K562 (cell line): Measurements from ENCODE around the gene ZFP37. TPM values are rescaled to one million over a fixed set of nuclear protein-coding genes. Genes with fewer than 3 reads are reported as not detected.
A peak's percentile ranks its signal among the peaks of the same experiment; 100 is the strongest.

Experiments used
- ATAC-seq: fragments of 200-7000 bp; cut with Tn5 transposase; 3 replicates; pipeline ENCODE4 v1.9.1; 2020; ENCODE audit warnings: moderate library complexity
- BruUV-seq: library from RNA; stranded (reverse); fragments of 400-500 nt; replicated peaks from 2 replicates; lab custom pipeline; 2021; lab: Mats Ljungman, UMichigan
- CTCF ChIA-PET: fragments of 300-600 bp; formaldehyde crosslinking; extraction: SDS; loops from one replicate; lab custom pipeline; 2021; ENCODE audit warnings: low intra/inter-chr PET ratio; lab: Yijun Ruan, JAX
- POLR2A ChIA-PET: fragments of 300-600, 350-650 bp; sonication (Branson Sonifier 250); formaldehyde crosslinking; extraction: SDS; loops from one replicate; lab custom pipeline; 2021; ENCODE audit warnings: antibody characterized with exemption, inconsistent platforms; lab: Yijun Ruan, JAX
- DNase-seq, 4 experiments: peaks; one replicate each; pipeline versions ENCODE4 v3.0.0 to v3.0.0-alpha.2; 2011 to 2018; ENCODE audit warnings: low spot score in 3 of 4, mixed read lengths in 3 of 4; ENCODE audit errors: extremely low read depth in 1 of 4
- FAIRE-seq: peaks from 2 replicates; lab custom pipeline; 2011; peaks lifted over from hg19 to GRCh38; lab: Jason Lieb, UNC
- H2AFZ ChIP-seq: 2 replicates; pipeline ENCODE4 v1.6.0; 2011; ENCODE audit warnings: low read depth, low read length, control low read depth, inconsistent platforms
- H3K27ac ChIP-seq: fragments of 200-600 bp; 3 replicates; pipeline ENCODE4 v1.8.0; 2011; ENCODE audit warnings: low read depth, mild to moderate bottlenecking, control low read depth, inconsistent platforms, low read length, moderate library complexity, mixed read lengths; ENCODE audit errors: extremely low read depth
- H3K27me3 ChIP-seq, 2 experiments: fragments of 300-600 bp in 1 of 2; 2 replicates in 1 of 2; 3 replicates in 1 of 2; pipeline versions ENCODE4 v1.6.0 to v1.8.0; 2011; ENCODE audit warnings: inconsistent platforms in 2 of 2, low read length in 2 of 2, mild to moderate bottlenecking in 1 of 2, mixed read lengths in 1 of 2, moderate library complexity in 1 of 2; ENCODE audit not compliant: control insufficient read depth in 2 of 2, insufficient read depth in 2 of 2
- H3K36me3 ChIP-seq: fragments of 300-600 bp; 3 replicates; pipeline ENCODE4 v1.8.0; 2011; ENCODE audit warnings: mild to moderate bottlenecking, low read length, inconsistent platforms; ENCODE audit not compliant: control insufficient read depth, insufficient read depth
- H3K4me1 ChIP-seq, 2 experiments: fragments of 200-600 bp in 1 of 2; replicated peaks in 1 of 2; 2 replicates in 1 of 2; 3 replicates in 1 of 2; pipeline versions ENCODE4 v1.5.1 to v1.8.0; 2011; ENCODE audit warnings: inconsistent platforms in 2 of 2, low read length in 2 of 2, mild to moderate bottlenecking in 1 of 2, mixed read lengths in 1 of 2, moderate library complexity in 1 of 2; ENCODE audit not compliant: control insufficient read depth in 2 of 2, insufficient read depth in 2 of 2
- H3K4me2 ChIP-seq: 2 replicates; pipeline ENCODE4 v1.6.1; 2011; ENCODE audit warnings: low read length, control low read depth, inconsistent platforms, mixed read lengths; ENCODE audit not compliant: insufficient read depth
- H3K4me3 ChIP-seq: fragments of 200-600 bp; sonication (generic), shearing (Covaris generic); 2 replicates; pipeline ENCODE4 v1.5.1; 2016; ENCODE audit warnings: control low read depth, inconsistent platforms
- H3K79me2 ChIP-seq: fragments of 200-600 bp; 3 replicates; pipeline ENCODE4 v1.8.0; 2011; ENCODE audit warnings: low read length, inconsistent platforms; ENCODE audit not compliant: control insufficient read depth, insufficient read depth
- H3K9ac ChIP-seq, 2 experiments: 2 replicates each; pipeline versions ENCODE4 v1.6.0 to v1.6.1; 2011; ENCODE audit warnings: low read depth in 2 of 2, low read length in 2 of 2, control low read depth in 1 of 2, inconsistent platforms in 1 of 2, mild to moderate bottlenecking in 1 of 2, mixed read lengths in 1 of 2; ENCODE audit not compliant: insufficient read depth in 1 of 2
- H3K9me1 ChIP-seq: one replicate; pipeline ENCODE4 v1.6.0; 2011; ENCODE audit warnings: inconsistent platforms, mild to moderate bottlenecking, low read length, moderate library complexity; ENCODE audit not compliant: control insufficient read depth, insufficient read depth
- H3K9me3 ChIP-seq: replicated peaks from 2 replicates; pipeline ENCODE4 v1.5.1; 2011; ENCODE audit warnings: low read depth, low read length, inconsistent platforms; ENCODE audit not compliant: control insufficient read depth, insufficient read depth
- H4K20me1 ChIP-seq: replicated peaks from 2 replicates; pipeline ENCODE4 v1.6.1; 2011; ENCODE audit warnings: low read length, inconsistent platforms, mixed read lengths; ENCODE audit not compliant: control insufficient read depth, insufficient read depth
- BRD4 ChIP-seq: fragments of 200-600 bp; sonication (generic); IDR thresholded peaks from 2 replicates; pipeline ENCODE4 v1.6.1; 2017; ENCODE audit warnings: inconsistent platforms
- BRF1 ChIP-seq: IDR thresholded peaks from 3 replicates; pipeline ENCODE4 v1.6.1; 2011; ENCODE audit warnings: borderline replicate concordance, mild to moderate bottlenecking; ENCODE audit not compliant: insufficient read length; ENCODE audit errors: extremely low read depth
- ESRRB ChIP-seq: fragments of 250-450 bp; sonication (Bioruptor Pico); IDR thresholded peaks from 2 replicates; pipeline ENCODE4 v1.5.0; 2020; ENCODE audit warnings: mild to moderate bottlenecking, moderate library complexity, borderline replicate concordance
- KDM1A ChIP-seq, 2 experiments: fragments of 450-650 bp; IDR thresholded peaks; 2 replicates each; pipeline ENCODE4 v1.6.1; 2016; ENCODE audit warnings: mild to moderate bottlenecking in 2 of 2
- KLF10 ChIP-seq: fragments of 250-450 bp; sonication (Bioruptor Pico); IDR thresholded peaks from 2 replicates; pipeline ENCODE4 v1.6.1; 2021; ENCODE audit warnings: matching md5 sums
- LARP7 ChIP-seq: fragments of 450-650 bp; IDR thresholded peaks from 2 replicates; pipeline ENCODE4 v1.6.1; 2016
- NFIC ChIP-seq: fragments of 450-650 bp; IDR thresholded peaks from 2 replicates; pipeline ENCODE4 v1.6.1; 2017; ENCODE audit warnings: mild to moderate bottlenecking, inconsistent platforms
- RBM15 ChIP-seq: fragments of 200-400 bp; formaldehyde crosslinking; IDR thresholded peaks from 2 replicates; pipeline ENCODE4 v1.6.1; 2018; ENCODE audit warnings: mild to moderate bottlenecking, low read length, moderate library complexity; ENCODE audit not compliant: insufficient read depth
- RBM25 ChIP-seq: fragments of 200-400 bp; formaldehyde crosslinking; IDR thresholded peaks from 2 replicates; pipeline ENCODE4 v1.6.1; 2018; ENCODE audit warnings: low read length, low read depth, moderate library complexity; ENCODE audit not compliant: severe bottlenecking
- RNF2 ChIP-seq: sonication (generic); IDR thresholded peaks from 2 replicates; pipeline ENCODE4 v1.6.1; 2016
- SMARCC2 ChIP-seq: fragments of 450-650 bp; IDR thresholded peaks from 2 replicates; pipeline ENCODE4 v1.6.1; 2017; ENCODE audit warnings: antibody characterized with exemption, moderate library complexity, mild to moderate bottlenecking, low read depth
- ZNF133 ChIP-seq: fragments of 250-450 bp; sonication (Bioruptor Pico); IDR thresholded peaks from 2 replicates; pipeline ENCODE4 v1.4.0; 2020; ENCODE audit warnings: mild to moderate bottlenecking
- ZNF146 ChIP-seq: IDR thresholded peaks from one replicate; pipeline ENCODE4 v1.6.1; 2018; ENCODE audit warnings: missing compliant biosample characterization; ENCODE audit not compliant: unreplicated experiment
- ZSCAN29 ChIP-seq: fragments of 450-650 bp; IDR thresholded peaks from 2 replicates; pipeline ENCODE4 v1.6.1; 2017
- WGBS: fragments of 100-300 bp; shearing (Covaris generic); methylation state at CpG from one replicate; pipeline ENCODE4 v1.1.6; 2016; ENCODE audit warnings: low coverage, mixed read lengths; ENCODE audit not compliant: insufficient coverage; ENCODE audit errors: missing lambda C conversion rate; 5-methylcytosine and 5-hydroxymethylcytosine counted together
- in situ Hi-C: fragments of 300-500 bp; cut with MboI; formaldehyde crosslinking; loops from 4 replicates; pipeline ENCODE4 v1.15.0; 2018; ENCODE audit warnings: inconsistent platforms, mixed read lengths
- intact Hi-C: fragments of 100-400 bp; cut with micrococcal nuclease; formaldehyde crosslinking; loops from 2 replicates; pipeline ENCODE4 v1.14.2; 2022
- polyA plus RNA-seq, 8 experiments: library from polyadenylated mRNA; depleted of rRNA in 4 of 8; stranded (reverse) in 5 of 8; unstranded in 3 of 8; fragments of >200 nt; fragmentation: Nextera tagmentation in 2 of 8; fragmentation: Illumina TruSeq in 1 of 8; extraction: Ambion mirVana in 2 of 8; extraction: Trizol in 1 of 8; gene quantifications; 2 replicates each; pipeline versions ENCODE4 v1.2.1 to v1.2.3, GENCODE V29; 2011 to 2014; ENCODE audit warnings: inconsistent platforms in 1 of 8, missing spikeins in 1 of 8
- total RNA-seq, 7 experiments: library from RNA; depleted of rRNA in 6 of 7; stranded (reverse); fragments of >200 nt in 6 of 7; fragmentation: Illumina TruSeq in 2 of 7; extraction: Trizol in 2 of 7; gene quantifications; 2 replicates each; pipeline versions ENCODE4 v1.2.1 to v1.2.3, GENCODE V29; 2011 to 2021; ENCODE audit warnings: low replicate concordance in 1 of 7
- TF ChIP-seq, protein P1 (sequence below): fragments of 250-450 bp; sonication (Bioruptor Pico); IDR thresholded peaks from 2 replicates; pipeline ENCODE4 v1.6.1; 2021; ENCODE audit warnings: mild to moderate bottlenecking
- TF ChIP-seq, protein P2 (sequence below): fragments of 200-400 bp; formaldehyde crosslinking; IDR thresholded peaks from 2 replicates; pipeline ENCODE4 v1.6.1; 2017; ENCODE audit warnings: mild to moderate bottlenecking, low read depth, low read length, moderate library complexity

Gene ZFP37
- total and polyA plus RNA-seq, 9 of the 15 experiments (the other 6 are each of a cell fraction or from before 2014, with no cell fraction given), result 0.03 to 0.33 (median 0.14) TPM; not detected in 1

DNA sequence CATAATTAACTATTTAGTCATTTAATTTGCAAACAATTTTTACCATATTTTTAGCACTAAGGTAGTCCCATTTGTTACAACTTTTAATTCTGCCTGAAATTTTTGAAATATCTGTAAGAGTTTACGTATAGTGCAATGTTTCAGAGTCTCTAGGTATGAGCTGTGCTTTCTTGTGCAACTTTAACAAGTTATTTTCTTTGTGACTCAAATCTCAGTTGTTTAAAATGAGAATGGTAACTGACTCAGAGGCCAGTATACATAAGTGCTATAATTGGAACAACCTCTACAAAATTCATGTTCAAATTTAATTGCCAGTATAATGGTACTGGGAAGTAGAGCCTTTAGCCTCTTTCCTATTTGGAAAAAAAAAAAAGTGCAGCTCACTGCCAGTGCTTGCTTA lies 30.3 kb downstream of the ZFP37 start (continued):
- TF ChIP-seq NFIC (no peak), ESRRB (CRISPR knock-in tag) (no peak), RBM15 (no peak), KDM1A (IDR thresholded peaks at IDR 0.05) (no peak), BRF1 (no peak), SMARCC2 (no peak)
- TF ChIP-seq, protein P1, sequence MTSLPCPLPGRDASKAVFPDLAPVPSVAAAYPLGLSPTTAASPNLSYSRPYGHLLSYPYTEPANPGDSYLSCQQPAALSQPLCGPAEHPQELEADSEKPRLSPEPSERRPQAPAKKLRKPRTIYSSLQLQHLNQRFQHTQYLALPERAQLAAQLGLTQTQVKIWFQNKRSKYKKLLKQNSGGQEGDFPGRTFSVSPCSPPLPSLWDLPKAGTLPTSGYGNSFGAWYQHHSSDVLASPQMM, result no peak

DNA sequence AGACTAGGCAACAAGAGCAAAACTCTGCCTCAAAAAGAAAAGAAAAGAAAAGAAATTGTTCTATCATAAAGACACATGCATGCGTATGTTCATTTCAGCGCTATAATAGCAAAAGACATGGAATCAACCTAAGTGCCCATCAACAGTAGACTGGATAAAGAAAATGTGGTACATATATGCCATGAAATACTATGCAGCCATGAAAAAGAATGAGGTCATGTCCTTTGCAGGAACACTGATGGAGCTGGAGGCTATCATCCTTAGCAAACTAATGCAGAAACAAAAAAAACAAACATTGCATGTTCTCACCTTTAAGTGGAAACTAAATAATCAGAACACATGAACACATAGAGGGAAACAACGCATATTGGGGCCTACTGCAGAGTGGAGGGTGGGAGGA lies 38.3 kb downstream of the ZFP37 start:
- WGBS, result 6% methylated on average over 3 of the region's 3 CpGs
- ATAC-seq (no peak), FAIRE-seq (no peak), DNase-seq (no peak)
- Histone ChIP-seq H3K4me1 (no peaks in the 10 kb centered on the region), H3K36me3 (no peaks in the 10 kb centered on the region), H3K27me3 (no peaks in the 10 kb centered on the region), H3K4me3 (no peak overlapping the region), H3K9me3 (no peaks in the 10 kb centered on the region), H3K79me2 (no peaks in the 10 kb centered on the region), H3K9ac (no peak overlapping the region), H3K27ac (no peak overlapping the region), H3K9me1 (no peaks in the 10 kb centered on the region), H3K4me2 (no peak overlapping the region), H2AFZ (no peak overlapping the region), H4K20me1 (no peaks in the 10 kb centered on the region)
- no TSS peak for BruUV-seq
- intact Hi-C loops (no loop called here), in situ Hi-C loops (no loop called here)
- TF ChIP-seq KLF10 (CRISPR knock-in tag), result no peak
- TF ChIP-seq, protein P2, sequence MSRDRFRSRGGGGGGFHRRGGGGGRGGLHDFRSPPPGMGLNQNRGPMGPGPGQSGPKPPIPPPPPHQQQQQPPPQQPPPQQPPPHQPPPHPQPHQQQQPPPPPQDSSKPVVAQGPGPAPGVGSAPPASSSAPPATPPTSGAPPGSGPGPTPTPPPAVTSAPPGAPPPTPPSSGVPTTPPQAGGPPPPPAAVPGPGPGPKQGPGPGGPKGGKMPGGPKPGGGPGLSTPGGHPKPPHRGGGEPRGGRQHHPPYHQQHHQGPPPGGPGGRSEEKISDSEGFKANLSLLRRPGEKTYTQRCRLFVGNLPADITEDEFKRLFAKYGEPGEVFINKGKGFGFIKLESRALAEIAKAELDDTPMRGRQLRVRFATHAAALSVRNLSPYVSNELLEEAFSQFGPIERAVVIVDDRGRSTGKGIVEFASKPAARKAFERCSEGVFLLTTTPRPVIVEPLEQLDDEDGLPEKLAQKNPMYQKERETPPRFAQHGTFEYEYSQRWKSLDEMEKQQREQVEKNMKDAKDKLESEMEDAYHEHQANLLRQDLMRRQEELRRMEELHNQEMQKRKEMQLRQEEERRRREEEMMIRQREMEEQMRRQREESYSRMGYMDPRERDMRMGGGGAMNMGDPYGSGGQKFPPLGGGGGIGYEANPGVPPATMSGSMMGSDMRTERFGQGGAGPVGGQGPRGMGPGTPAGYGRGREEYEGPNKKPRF, result no peak
- peak; percentile 49 for TF ChIP-seq RBM25
- no peak for TF ChIP-seq ZSCAN29
- no peak for TF ChIP-seq RNF2
- peak; percentile 68 for TF ChIP-seq ZNF146
- TF ChIP-seq BRD4, result no peak
- no peak for TF ChIP-seq LARP7
- TF ChIP-seq ZNF133 (CRISPR knock-in tag), result no peak
- CTCF ChIA-PET, result no interaction called here
- POLR2A ChIA-PET, result no interaction called here
